Effector CD4-positive, alpha-beta T cell (primary cell): Measurements from ENCODE around the gene NBDY.
"Not testable (repeated sequence)": the region's sequence is repeated elsewhere in the genome, so short reads cannot be mapped to it uniquely, and the experiment has no call there.

Experiments used
- DNase-seq: peaks from one replicate; pipeline ENCODE4 v3.0.0-alpha.2; 2020

Gene NBDY

DNA sequence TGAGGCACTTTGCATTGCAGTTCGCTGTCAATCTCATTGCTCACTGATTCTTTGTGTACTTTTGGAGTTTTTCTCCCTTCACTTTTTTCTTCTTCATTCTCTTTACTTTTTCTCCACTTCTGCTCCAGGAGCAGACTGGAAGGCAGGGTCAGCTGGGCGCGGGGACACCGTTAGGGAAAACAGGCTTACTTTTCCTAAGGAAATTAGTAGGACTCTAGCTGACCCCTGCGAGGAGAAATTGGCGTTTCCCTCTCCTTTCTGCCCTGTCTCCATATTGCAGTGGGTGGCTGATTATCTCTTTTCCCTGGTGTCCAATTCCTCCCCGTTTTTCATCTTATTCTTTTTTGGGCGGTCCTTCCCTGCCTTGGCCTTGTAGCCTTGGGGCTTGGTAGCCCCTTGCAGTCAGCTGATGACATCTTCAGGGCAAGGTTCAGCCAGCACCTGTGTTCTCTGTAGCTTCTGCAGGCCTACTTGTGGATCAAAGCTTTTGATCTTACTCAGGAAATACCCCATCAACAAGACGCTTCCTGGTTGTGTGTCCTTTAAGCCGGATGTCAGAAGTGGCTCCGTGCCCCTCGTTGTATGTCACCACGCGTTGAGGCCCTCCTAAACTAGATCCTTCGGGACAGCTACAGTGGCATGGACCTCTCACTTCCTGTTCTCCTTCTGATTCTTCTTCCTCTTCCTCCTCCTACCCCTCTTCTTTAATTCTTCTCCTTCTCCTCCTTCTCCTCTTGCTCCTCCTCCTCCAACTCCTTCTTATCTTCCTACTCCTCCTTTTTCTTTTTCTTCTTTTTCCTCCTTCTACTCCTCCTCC, 36.1 kb downstream of the NBDY start:
- no peak for DNase-seq

DNA sequence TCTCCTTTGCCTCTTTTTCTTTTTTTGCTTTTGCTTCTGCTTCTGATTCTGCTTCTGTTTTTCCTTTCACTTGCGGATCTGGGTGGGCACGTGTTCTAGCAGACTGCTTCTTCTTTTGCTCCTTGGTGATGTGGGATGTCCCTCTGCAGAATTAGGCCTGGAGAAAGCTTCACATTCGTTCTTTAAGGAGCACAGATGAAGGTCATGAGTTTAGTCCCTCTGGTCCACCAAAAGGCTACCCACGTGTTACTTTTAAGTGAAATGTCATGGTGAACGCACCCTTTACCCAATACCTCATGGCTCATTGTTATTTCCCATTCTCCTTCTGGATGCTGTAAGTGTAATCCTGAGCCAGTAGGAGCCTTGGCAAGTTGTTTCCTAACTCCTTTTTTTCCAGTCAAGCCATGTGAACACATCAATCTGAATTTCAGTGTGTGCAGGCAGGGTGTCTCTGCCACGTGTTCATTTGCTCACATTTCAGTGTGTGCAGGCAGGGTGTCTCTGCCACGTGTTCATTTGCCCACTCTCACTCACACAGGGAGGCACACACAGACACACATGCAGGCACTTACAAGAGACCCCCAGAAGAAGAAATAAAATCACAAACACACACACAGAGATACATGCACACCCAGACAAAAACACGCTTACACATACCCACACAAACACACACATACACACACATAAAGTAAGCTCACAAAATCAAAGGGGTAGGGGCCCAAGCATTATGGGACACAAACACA, 36.9 kb downstream of the NBDY start:
- DNase-seq = no peak

DNA sequence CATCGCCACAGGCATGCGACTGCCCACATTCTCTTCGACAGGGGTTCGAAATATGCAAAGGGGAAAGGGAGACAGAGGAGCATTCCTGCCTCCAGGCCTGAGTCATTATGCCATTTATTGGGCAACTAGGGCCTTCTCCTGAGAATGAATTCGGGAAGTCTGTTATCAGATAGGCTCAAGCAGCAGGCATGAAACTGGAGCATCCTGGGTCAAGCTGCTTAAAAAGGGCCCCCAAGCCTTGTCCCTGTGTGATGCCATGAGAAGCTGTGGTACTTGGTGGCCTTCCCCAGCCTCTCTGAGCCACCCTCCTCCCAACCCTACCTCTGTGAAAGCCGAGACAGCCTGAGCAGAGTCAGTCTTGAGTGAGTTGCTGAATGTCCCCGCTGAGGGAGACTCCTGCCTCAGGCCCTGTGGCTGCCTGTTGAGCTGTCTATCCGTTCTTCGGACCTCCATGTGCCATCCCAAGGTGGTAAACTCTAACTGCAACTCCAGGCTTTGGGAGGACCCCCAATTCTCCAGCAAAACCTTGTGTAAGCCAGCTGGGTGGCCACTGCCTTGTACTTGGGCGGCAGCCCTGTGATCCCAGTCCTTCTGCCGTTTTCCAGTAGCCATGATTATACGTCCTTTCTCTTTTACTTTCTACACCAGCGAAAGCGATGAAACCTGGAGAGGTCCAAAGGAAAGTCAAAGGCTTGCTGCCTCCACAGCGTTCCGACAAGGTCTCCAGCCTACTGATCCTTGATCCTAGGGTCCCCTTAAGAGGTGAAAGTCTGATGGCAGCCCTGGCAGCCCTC, 37.7 kb downstream of the NBDY start:
- no peak for DNase-seq

DNA sequence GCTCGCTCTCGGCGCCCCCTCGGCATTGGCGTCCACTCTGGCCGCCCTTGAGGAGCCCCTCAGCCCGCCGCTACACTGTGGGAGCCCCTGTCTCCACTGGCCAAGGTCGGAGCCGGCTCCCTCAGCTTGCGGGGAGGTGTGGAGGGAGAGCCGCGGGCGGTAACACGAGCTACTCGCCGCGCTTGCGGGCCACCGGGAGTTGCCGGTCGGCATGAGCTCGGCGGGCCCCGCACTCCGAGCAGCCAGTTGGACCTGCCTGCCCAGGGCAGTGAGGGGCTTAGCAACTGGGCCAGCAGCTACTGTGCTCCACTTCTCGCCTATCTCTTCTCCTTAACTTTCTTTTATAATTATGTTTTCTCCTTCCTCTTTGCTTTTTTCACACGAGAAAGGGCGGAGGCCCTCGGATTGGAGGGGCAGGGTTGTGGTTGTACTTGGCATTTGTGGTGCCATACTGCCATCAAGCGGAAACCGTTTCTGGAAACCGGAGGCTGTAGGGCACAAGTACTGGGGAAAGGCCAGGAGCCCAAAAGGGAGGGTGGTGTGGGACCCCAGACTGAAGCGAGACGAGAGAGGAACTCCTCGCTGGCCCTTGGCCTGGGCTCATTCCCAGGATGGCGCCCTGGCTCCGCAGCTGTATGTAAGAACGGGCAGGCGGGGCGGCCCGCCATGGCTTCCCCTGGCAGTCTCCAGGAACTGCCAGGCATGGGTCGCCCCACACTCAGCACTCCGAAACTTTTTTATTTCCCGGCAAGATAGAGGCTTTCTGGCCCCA, 38.5 kb downstream of the NBDY start:
- DNase-seq = peak; percentile 31

DNA sequence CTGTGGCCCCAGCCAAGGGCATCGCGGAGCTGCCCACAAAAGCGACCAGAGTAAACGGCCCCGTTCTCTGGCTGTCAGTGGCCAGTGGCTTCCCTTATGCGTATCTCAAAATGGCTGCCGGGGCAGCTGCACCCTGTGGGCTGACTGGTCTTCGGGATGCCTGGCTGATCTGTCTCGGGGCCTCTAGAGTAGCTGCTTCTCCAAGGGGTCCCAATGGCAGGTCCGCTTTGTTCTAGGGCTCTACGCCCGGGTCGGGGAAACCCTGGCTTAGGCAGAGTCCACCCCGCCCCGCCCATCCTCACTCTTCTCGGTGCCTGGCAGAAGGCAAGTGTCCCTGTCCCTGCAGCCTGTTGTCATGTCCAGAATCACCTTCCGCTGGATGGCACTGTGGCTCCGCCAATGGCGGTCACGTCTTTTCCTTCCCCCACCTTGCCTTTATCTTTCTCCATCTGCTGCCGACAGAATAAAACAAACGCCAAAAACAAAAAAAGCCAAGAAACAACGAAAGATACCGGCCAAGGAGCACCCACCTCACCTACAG, 39.1 kb downstream of the NBDY start:
- DNase-seq = not testable (repeated sequence)

DNA sequence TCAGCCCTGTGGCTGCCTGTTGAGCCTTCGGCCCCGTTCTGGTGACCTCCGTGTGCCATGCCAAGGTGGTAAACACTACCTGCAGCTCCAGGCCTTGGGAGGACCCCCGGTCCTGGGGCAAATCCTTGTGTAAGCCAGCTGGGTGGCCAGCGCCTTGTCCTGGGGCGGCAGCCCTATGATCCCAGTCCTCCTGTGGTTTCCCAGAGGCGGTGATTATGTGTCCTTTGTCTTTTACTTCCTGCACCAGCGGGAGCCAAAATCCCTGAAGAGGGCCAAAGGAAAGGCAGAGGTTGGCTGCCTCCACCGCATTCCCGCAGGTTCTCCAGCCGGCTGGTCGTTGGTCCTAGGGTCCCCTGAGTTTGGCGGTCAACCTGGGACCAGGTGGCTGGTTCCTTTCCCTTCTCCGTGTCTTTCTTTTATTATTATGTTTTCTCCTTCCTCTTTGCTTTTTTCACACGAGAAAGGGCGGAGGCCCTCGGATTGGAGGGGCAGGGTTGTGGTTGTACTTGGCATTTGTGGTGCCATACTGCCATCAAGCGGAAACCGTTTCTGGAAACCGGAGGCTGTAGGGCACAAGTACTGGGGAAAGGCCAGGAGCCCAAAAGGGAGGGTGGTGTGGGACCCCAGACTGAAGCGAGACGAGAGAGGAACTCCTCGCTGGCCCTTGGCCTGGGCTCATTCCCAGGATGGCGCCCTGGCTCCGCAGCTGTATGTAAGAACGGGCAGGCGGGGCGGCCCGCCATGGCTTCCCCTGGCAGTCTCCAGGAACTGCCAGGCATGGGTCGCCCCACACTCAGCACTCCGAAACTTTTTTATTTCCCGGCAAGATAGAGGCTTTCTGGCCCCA, 43.9 kb downstream of the NBDY start:
- DNase-seq = not testable (repeated sequence)

DNA sequence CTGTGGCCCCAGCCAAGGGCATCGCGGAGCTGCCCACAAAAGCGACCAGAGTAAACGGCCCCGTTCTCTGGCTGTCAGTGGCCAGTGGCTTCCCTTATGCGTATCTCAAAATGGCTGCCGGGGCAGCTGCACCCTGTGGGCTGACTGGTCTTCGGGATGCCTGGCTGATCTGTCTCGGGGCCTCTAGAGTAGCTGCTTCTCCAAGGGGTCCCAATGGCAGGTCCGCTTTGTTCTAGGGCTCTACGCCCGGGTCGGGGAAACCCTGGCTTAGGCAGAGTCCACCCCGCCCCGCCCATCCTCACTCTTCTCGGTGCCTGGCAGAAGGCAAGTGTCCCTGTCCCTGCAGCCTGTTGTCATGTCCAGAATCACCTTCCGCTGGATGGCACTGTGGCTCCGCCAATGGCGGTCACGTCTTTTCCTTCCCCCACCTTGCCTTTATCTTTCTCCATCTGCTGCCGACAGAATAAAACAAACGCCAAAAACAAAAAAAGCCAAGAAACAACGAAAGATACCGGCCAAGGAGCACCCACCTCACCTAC, 44.5 kb downstream of the NBDY start:
- not testable (repeated sequence) for DNase-seq

DNA sequence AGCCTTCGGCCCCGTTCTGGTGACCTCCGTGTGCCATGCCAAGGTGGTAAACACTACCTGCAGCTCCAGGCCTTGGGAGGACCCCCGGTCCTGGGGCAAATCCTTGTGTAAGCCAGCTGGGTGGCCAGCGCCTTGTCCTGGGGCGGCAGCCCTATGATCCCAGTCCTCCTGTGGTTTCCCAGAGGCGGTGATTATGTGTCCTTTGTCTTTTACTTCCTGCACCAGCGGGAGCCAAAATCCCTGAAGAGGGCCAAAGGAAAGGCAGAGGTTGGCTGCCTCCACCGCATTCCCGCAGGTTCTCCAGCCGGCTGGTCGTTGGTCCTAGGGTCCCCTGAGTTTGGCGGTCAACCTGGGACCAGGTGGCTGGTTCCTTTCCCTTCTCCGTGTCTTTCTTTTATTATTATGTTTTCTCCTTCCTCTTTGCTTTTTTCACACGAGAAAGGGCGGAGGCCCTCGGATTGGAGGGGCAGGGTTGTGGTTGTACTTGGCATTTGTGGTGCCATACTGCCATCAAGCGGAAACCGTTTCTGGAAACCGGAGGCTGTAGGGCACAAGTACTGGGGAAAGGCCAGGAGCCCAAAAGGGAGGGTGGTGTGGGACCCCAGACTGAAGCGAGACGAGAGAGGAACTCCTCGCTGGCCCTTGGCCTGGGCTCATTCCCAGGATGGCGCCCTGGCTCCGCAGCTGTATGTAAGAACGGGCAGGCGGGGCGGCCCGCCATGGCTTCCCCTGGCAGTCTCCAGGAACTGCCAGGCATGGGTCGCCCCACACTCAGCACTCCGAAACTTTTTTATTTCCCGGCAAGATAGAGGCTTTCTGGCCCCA, 49.3 kb downstream of the NBDY start:
- DNase-seq = not testable (repeated sequence)

DNA sequence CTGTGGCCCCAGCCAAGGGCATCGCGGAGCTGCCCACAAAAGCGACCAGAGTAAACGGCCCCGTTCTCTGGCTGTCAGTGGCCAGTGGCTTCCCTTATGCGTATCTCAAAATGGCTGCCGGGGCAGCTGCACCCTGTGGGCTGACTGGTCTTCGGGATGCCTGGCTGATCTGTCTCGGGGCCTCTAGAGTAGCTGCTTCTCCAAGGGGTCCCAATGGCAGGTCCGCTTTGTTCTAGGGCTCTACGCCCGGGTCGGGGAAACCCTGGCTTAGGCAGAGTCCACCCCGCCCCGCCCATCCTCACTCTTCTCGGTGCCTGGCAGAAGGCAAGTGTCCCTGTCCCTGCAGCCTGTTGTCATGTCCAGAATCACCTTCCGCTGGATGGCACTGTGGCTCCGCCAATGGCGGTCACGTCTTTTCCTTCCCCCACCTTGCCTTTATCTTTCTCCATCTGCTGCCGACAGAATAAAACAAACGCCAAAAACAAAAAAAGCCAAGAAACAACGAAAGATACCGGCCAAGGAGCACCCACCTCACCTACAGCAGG, 50.0 kb downstream of the NBDY start:
- DNase-seq = not testable (repeated sequence)

DNA sequence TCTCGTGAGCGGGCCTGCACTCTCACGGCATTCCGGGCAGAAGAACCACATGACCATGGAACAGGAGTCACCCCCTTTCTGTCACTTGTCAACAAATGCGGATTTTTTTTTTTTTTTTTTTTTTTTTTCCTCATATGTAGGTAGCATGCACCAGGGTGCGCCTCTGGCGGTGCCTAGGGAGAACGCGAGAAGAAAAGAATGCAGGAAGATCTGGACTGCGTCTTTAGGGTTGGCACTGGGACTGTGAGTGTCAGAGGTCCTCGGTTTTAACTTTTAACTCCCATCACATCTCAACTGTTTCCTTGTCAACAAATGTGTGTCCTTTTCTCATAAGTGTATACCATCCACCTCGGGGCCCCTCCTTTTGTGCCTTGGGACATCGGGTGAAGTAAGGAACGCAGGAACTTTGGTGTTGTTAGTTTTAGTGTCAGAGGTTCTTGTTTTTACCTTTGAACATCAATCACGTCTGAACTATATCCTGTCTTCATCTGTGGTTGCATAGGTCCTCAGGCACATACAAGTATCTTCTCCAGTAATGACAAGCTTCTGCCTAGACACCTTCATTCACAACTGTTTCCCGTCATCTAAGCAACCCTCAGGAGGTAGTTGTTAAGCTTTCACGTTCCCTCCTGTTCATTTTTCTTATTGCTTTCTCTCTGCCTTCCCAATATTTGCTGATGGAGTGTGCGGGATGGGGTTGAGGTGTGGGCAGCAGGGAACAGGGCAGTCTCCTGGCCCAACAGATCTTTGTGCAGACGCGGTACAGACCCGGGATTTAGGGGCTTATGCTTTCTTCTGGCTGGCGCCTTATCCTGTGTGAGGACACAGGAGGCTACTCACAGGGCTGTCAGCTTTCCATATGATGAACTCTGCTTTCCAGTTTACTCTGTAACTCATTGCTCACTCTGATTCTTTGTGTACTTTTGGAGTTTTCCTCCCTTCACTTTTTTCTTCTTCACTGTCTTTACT, 51.9 kb downstream of the NBDY start:
- not testable (repeated sequence) for DNase-seq

DNA sequence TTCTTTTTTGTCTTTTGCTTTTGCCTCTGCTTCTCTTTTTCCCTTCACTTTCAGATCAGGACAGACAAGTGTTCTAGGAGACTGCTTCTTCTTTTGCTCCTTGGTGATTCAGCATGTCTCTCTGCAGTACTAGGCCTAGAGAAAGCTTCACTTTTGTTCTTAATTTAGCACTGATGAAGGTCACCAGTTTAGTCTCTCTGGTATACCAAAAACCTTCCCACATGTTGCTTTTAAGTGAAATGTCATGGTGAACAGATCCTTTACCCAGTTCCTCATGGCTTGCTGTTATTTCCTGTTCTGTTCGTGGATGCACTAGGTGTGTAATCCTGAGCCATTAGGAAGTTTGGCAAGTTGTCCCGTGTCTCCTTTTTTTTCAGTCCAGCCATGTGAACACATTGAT, 53.3 kb downstream of the NBDY start:
- DNase-seq = no peak

DNA sequence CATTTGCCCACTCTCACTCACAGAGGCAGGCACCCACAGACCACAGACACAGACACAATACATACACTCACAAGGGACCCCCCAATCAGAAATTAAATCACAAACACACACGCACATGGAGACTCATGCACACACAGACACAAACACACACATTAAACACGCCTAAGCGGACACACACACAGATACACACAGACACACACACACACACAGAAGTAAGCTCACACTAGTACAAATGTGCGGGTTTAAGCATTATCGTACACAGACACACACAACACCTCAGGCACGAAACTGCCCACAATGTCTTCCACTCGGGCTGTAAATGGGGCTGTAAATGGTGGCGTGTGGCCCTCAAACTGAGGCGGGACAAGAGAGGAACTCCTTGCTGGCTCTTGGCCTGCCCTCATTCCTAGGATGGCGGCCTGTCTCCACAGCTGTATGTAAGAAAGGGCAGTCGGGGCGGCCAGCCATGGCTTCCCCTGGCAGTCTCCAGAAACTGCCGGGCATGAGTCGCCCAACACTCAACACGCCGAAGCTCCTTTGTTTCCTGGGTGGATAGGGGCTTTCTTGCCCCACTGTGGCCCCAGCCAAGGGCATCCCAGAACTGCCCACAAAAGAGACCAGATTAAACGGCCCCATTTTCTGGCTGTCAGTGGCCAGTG, 53.9 kb downstream of the NBDY start:
- DNase-seq = no peak

DNA sequence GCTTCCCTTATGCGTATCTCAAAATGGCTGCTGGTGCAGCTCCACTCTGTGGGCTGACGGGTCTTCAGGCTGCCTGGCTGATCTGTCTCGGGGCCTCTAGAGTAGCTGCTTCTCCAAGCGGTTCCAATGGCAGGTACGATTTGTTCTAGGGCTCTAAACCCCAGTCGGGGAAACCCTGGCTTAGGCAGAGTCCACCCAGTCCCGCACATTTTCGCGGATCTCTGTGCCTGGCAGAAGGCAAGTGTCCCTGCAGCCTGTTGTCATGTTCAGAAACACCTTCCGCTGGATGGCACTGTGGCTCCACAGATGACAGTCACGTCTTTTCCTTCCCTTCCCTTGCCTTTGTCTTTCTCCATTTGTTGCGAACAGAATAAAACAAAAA, 54.4 kb downstream of the NBDY start:
- DNase-seq = peak; percentile 67

DNA sequence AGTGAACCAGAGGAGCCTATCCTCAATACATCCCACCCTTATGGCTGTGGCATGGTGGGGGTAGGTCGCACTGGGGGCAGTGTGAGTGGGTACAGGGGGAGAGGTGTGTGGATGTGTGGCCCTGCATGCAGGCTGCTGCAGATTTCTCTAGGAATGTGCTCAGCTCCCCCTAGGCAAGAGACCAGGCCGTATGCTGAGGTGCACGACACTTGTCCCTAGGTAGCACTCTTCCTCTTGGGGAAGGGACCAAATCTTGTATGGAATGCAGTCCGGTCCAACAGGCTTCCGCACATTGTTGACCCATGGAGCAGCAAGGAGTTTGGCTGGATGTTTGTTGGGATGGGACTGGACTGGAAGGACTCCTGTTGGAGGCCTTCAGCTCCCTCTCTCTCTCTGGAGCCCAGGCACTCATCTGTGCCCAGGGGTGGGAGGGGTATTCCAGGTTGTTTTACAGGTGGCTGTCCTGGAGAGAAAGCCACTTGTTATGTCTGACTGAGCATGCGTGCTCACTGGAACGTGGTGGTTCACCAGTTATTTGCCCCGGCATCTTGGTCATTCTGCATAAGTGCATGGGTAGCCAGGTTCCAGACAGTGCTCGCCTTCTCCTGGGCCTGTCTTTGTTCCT, 55.1 kb downstream of the NBDY start:
- no peak for DNase-seq

DNA sequence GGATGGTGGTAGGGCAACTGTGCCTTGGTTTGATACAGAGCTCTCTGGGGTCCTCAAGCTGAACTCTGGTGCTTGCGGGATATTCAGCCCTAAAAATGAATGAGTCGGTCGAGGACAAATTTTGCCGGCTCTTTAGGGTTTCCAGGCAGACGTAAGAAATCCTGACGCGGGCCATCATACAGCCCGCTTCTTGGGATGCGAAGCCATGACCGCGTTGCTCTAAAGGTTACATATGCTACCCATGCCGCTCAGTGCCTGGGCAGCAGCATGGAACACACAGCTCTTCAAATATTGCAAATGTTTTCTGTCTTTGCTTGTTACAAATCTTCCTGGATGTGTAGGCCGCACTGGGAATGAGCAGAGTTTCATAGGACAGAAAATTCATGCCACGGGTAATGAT, 55.6 kb downstream of the NBDY start:
- no peak for DNase-seq

DNA sequence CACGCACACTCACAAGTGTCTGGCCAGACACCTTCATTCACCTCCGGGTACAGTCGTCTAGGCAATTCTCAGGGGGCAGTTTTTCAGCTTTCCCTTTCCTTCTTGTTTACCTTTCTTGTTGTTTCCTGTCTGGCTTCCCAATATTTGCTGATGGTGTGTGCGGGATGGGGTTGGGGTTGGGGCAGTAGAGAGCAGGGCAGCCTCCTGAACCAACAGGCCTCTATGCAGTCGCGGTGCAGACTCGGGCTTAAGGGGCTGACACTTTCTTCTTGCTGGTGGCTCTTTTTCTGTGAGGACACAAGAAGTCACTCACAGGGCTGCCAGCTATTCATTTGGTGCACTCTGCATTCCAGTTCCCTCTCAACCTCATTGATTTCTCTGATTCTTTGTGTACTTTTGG, 56.4 kb downstream of the NBDY start:
- no peak for DNase-seq
